PC-3 (cell line): Measurements from ENCODE around the gene SCGB1C2. TPM values are rescaled to one million over a fixed set of nuclear protein-coding genes. Genes with fewer than 3 reads are reported as not detected.
"Not testable (repeated sequence)": the region's sequence is repeated elsewhere in the genome, so short reads cannot be mapped to it uniquely, and the experiment has no call there.

Source experiments
- ATAC-seq: fragments of 200-7000 bp; cut with Tn5 transposase; 2 replicates; pipeline ENCODE4 v1.9.1; 2020; ENCODE audit warnings: mild to moderate bottlenecking, moderate library complexity
- BruUV-seq: library from RNA; stranded (reverse); fragments of 400-500 nt; replicated peaks from 2 replicates; lab custom pipeline; 2021; lab: Mats Ljungman, UMichigan
- CTCF ChIA-PET: fragments of 300-600 bp; sonication (Branson Sonifier 250); formaldehyde crosslinking; loops from one replicate; lab custom pipeline; 2022; ENCODE audit warnings: antibody characterized with exemption; lab: Charles Lee
- POLR2A ChIA-PET: fragments of 300-600 bp; sonication (Branson Sonifier 250); formaldehyde crosslinking; loops from one replicate; lab custom pipeline; 2022; ENCODE audit warnings: antibody characterized with exemption; ENCODE audit not compliant: unreplicated experiment; lab: Charles Lee
- DNase-seq: peaks from one replicate; pipeline ENCODE4 v3.0.0-alpha.2; 2015
- H2AFZ ChIP-seq: fragments of 300-600 bp; sonication (generic); 2 replicates; pipeline ENCODE4 v1.6.0; 2016; ENCODE audit warnings: antibody characterized with exemption, low read length
- H3F3A ChIP-seq: fragments of 300-600 bp; sonication (generic); one replicate; pipeline ENCODE4 v1.6.0; 2017; ENCODE audit warnings: antibody characterized with exemption, low read length, control low read depth, mild to moderate bottlenecking; ENCODE audit not compliant: unreplicated experiment
- H3K27ac ChIP-seq: fragments of 300-600 bp; sonication (generic); 2 replicates; pipeline ENCODE4 v1.5.1; 2016; ENCODE audit warnings: mild to moderate bottlenecking, low read length
- H3K27me3 ChIP-seq: fragments of 300-600 bp; sonication (generic); 2 replicates; pipeline ENCODE4 v1.6.1; 2016; ENCODE audit warnings: low read length, mixed read lengths
- H3K36me3 ChIP-seq: fragments of 300-600 bp; sonication (generic); 2 replicates; pipeline ENCODE4 v1.6.1; 2016; ENCODE audit warnings: low read depth, mixed run types, low read length, mixed read lengths
- H3K4me1 ChIP-seq: fragments of 300-600 bp; sonication (generic); 2 replicates; pipeline ENCODE4 v1.5.1; 2016; ENCODE audit warnings: low read length; ENCODE audit not compliant: insufficient read depth
- H3K4me2 ChIP-seq: fragments of 300-600 bp; sonication (generic); 2 replicates; pipeline ENCODE4 v1.6.0; 2016; ENCODE audit warnings: low read length
- H3K4me3 ChIP-seq: fragments of 300-600 bp; sonication (generic); 2 replicates; pipeline ENCODE4 v1.5.1; 2016; ENCODE audit warnings: mild to moderate bottlenecking, low read length, mixed read lengths
- H3K79me2 ChIP-seq: fragments of 300-600 bp; sonication (generic); 2 replicates; pipeline ENCODE4 v1.6.1; 2017; ENCODE audit warnings: low read length, mixed read lengths
- H3K9ac ChIP-seq: fragments of 300-600 bp; sonication (generic); 2 replicates; pipeline ENCODE4 v1.6.0; 2016; ENCODE audit warnings: mild to moderate bottlenecking, low read length
- H3K9me2 ChIP-seq: fragments of 300-600 bp; sonication (generic); replicated peaks from 2 replicates; pipeline ENCODE4 v1.6.1; 2016; ENCODE audit warnings: mixed run types, low read length, mixed read lengths
- H3K9me3 ChIP-seq: fragments of 300-600 bp; sonication (generic); 2 replicates; pipeline ENCODE4 v1.6.1; 2016; ENCODE audit warnings: low read length, mixed read lengths
- H4K20me1 ChIP-seq: fragments of 300-600 bp; sonication (generic); 2 replicates; pipeline ENCODE4 v1.6.1; 2016; ENCODE audit warnings: low read length, mixed read lengths
- EZH2 ChIP-seq: fragments of 300-600 bp; sonication (generic); IDR thresholded peaks from one replicate; pipeline ENCODE4 v1.6.1; 2017; ENCODE audit warnings: antibody characterized with exemption, mild to moderate bottlenecking, low read length; ENCODE audit not compliant: unreplicated experiment
- EZH2phosphoT487 ChIP-seq: fragments of 300-600 bp; sonication (generic); IDR thresholded peaks from 2 replicates; pipeline ENCODE4 v1.6.1; 2018; ENCODE audit warnings: mild to moderate bottlenecking, antibody characterized with exemption, low read length, borderline replicate concordance
- intact Hi-C: fragments of 100-400 bp; cut with micrococcal nuclease; formaldehyde crosslinking; loops from 2 replicates; pipeline ENCODE4 v1.9.0; 2023
- total RNA-seq: library from RNA; depleted of rRNA; stranded (reverse); fragments of >200 nt; gene quantifications from 2 replicates; pipeline ENCODE4 v1.2.3, GENCODE V29; 2014
- TF ChIP-seq, protein P1 (sequence below): fragments of 300-600 bp; sonication (generic); conservative IDR thresholded peaks from 2 replicates; pipeline ENCODE4 v1.5.1; 2017; ENCODE audit warnings: antibody characterized with exemption, low read depth, mild to moderate bottlenecking, low read length

SCGB1C2 gene
- total RNA-seq, 1 experiment from 2014 or later: not detected

- Histone ChIP-seq H3K4me1 (no peaks in the 10 kb centered on the region), H3K79me2 (no peaks in the 10 kb centered on the region), H3K36me3 (no peaks in the 10 kb centered on the region), H2AFZ (no peak overlapping the region), H3K4me3 (no peak overlapping the region), H3K27ac (no peak overlapping the region), H3K9me2 (no peaks in the 10 kb centered on the region), H3K27me3 (no peaks in the 10 kb centered on the region), H3K9me3 (no peaks in the 10 kb centered on the region), H3K4me2 (no peak overlapping the region), H4K20me1 (no peaks in the 10 kb centered on the region), H3F3A (no peaks in the 10 kb centered on the region), H3K9ac (no peak overlapping the region)
- DNase-seq: no peak
- intact Hi-C loops: no loop called here
- TF ChIP-seq EZH2: no peak
- ChIA-PET CTCF (no interaction called here), POLR2A (no interaction called here)
- no peak for ATAC-seq
- BruUV-seq: no TSS peak
Measured at GRCh38 chr17:165939-166338, 28.6 kb downstream of the SCGB1C2 start.

DNA sequence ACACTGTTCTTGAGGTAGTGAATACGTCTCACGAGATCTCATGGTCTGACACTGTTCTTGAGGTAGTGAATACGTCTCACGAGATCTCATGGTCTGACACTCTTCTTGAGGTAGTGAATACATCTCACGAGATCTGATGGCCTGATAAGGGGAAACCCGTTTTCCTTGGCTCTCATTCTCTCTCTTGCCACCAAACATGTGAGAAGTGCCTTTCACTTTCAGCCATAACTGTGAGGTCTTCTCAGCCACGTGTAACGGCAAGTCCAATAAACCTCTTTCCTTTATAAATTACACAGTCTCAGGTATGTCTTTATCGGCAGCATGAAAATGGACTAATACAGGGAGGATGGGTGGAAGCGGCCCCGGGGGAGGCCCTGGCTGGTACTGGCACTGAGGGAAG is 31.2 kb downstream of the SCGB1C2 start:
- POLR2A ChIA-PET, H4K20me1 ChIP-seq, ATAC-seq, H3K36me3 ChIP-seq, H3K27me3 ChIP-seq, DNase-seq, intact Hi-C loops, H3K9me3 ChIP-seq, H3K9me2 ChIP-seq, H3K9ac ChIP-seq, CTCF ChIA-PET, H3K27ac ChIP-seq, BruUV-seq, H2AFZ ChIP-seq, H3F3A ChIP-seq, H3K4me3 ChIP-seq, H3K4me1 ChIP-seq, H3K4me2 ChIP-seq, H3K79me2 ChIP-seq: not testable (repeated sequence)

DNA sequence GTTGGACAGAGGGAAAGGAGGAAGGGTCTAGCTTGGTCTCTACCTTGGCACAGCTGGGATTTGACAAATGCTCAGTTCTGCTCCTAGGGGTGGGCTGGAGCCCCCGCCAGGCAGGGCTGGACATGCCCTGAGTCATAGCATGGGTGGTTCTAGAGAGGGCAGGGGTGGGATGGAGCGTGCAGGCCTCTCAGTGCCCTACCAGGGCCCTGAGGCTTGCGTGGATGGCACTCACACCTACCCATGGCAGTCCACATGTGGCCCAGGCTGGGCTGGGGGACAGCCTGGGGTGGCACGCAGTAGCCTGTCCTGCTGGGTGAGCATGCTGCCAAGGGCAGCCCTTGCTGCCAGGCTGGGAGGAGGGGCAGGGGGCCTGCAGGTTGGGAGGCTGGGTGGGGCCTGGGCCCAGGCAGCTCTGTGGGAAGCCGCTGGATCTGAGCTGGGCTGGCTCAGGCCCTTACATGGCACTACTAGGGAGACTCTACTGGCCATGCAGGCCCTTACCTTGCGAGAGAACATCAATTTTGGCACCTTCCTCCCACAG is 32.8 kb downstream of the SCGB1C2 start:
- ATAC-seq (no peak), DNase-seq (no peak)
- Histone ChIP-seq H2AFZ (no peak overlapping the region), H3K27ac (no peak overlapping the region), H3K36me3 (no peaks in the 10 kb centered on the region), H3K9me3 (no peaks in the 10 kb centered on the region), H3K79me2 (no peaks in the 10 kb centered on the region), H3K4me2 (no peak overlapping the region), H3K4me3 (no peak overlapping the region), H3F3A (no peaks in the 10 kb centered on the region), H3K9ac (no peak overlapping the region), H4K20me1 (no peaks in the 10 kb centered on the region), H3K27me3 (no peaks in the 10 kb centered on the region), H3K9me2 (no peaks in the 10 kb centered on the region), H3K4me1 (no peaks in the 10 kb centered on the region)
- intact Hi-C loops: no loop called here
- ChIA-PET POLR2A (no interaction called here), CTCF (no interaction called here)
- no TSS peak for BruUV-seq
- no peak for TF ChIP-seq EZH2
- TF ChIP-seq EZH2phosphoT487: no peak
- TF ChIP-seq, protein P1, sequence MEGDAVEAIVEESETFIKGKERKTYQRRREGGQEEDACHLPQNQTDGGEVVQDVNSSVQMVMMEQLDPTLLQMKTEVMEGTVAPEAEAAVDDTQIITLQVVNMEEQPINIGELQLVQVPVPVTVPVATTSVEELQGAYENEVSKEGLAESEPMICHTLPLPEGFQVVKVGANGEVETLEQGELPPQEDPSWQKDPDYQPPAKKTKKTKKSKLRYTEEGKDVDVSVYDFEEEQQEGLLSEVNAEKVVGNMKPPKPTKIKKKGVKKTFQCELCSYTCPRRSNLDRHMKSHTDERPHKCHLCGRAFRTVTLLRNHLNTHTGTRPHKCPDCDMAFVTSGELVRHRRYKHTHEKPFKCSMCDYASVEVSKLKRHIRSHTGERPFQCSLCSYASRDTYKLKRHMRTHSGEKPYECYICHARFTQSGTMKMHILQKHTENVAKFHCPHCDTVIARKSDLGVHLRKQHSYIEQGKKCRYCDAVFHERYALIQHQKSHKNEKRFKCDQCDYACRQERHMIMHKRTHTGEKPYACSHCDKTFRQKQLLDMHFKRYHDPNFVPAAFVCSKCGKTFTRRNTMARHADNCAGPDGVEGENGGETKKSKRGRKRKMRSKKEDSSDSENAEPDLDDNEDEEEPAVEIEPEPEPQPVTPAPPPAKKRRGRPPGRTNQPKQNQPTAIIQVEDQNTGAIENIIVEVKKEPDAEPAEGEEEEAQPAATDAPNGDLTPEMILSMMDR: no peak

- no peak for DNase-seq
- H3K9me2 ChIP-seq: no peaks in the 10 kb centered on the region
- no peaks in the 10 kb centered on the region for H4K20me1 ChIP-seq
- intact Hi-C loops: no loop called here
- H3K4me3 ChIP-seq: no peak overlapping the region
- no peak overlapping the region for H3K27ac ChIP-seq
- H3K9me3 ChIP-seq: no peaks in the 10 kb centered on the region
- no peak for TF ChIP-seq EZH2
- TF ChIP-seq, protein P1: no peak
- TF ChIP-seq EZH2phosphoT487: no peak
- ChIA-PET CTCF (no interaction called here), POLR2A (no interaction called here)
- no peak for ATAC-seq
- no peaks in the 10 kb centered on the region for H3K36me3 ChIP-seq
- H3K79me2 ChIP-seq: no peaks in the 10 kb centered on the region
- H3K9ac ChIP-seq: no peak overlapping the region
- H2AFZ ChIP-seq: no peak overlapping the region
- no peaks in the 10 kb centered on the region for H3F3A ChIP-seq
- no peaks in the 10 kb centered on the region for H3K4me1 ChIP-seq
- no peaks in the 10 kb centered on the region for H3K27me3 ChIP-seq
- no TSS peak for BruUV-seq
- H3K4me2 ChIP-seq: no peak overlapping the region
Measured at GRCh38 chr17:171871-172270, 34.5 kb downstream of the SCGB1C2 start.
